A172 (cell line): ENCODE measurements around the gene CXADR. TPM values are rescaled to one million over a fixed set of nuclear protein-coding genes. Genes with fewer than 3 reads are reported as not detected.
"Not testable (repeated sequence)": the region's sequence is repeated elsewhere in the genome, so short reads cannot be mapped to it uniquely, and the experiment has no call there.

Source experiments
- DNase-seq: peaks from one replicate; pipeline ENCODE4 v3.0.0-alpha.2; 2015; ENCODE audit warnings: low spot score
- total RNA-seq: library from RNA; depleted of rRNA; stranded (reverse); fragments of >200 nt; shearing (Covaris generic); gene quantifications from 2 replicates; pipeline ENCODE4 v1.2.3, GENCODE V29; 2014

CXADR gene
- total RNA-seq, 1 experiment from 2014 or later = 5.3 TPM

DNA sequence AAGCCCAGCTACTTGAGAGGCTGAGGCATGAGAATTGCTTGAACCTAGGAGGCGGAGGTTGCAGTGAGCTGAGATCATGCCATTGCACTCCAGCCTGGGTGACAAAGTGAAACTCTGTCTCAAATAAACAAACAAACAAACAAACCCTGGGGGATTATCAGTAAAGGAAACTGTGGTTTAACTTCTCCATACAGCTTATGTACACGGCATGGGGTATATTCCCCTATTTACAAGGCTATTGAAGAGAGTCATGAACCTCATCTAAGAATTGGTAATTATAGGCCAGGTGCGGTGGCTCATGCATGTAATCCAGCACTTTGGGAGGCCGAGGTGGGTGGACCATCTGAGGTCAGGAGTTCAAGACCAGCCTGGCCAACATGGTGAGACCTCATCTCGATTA lies 9.9 kb upstream of the CXADR start:
- DNase-seq = not testable (repeated sequence)

DNA sequence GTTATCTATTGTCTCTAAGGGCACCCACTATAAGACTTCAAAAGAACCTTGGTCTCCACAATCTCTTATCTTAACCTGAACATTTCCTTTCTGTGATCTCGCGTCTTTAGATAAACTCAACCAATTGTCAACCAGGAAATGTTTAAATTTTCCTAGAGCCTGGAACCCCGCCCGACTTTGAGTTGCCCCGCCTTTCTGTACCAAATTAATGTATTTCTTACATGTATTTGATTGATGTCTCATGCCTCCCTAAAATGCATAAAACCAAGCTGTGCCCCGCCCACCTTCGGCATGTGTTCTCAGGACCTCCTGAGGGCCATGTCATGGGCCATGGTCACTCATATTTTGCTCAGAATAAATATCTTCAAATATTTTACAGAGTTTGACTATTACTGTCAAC lies 5.9 kb upstream of the CXADR start:
- DNase-seq = no peak

DNA sequence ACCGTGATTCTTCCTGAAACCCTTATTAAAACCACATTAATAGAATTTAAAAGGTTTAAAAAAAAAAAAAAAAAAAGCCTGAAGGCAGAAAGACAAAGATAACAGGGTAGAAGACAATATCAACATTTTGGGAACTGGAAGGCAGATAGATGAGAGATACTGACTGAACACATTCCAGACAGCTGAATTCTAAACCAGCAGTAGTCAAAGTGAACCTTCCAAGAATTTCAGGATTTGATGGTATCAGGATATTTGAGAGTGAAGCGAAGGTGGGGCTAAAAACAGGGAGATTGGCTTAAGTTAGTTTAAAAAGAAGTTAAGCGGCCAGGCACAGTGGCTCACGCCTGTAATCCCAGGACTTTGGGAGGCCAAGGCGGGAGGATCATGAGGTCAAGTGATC lies 5.3 kb upstream of the CXADR start:
- no peak for DNase-seq

GRCh38 chr21:17513214-17514123 lies 626 bp downstream of the CXADR start:
- DNase-seq = peak; percentile 27

DNA sequence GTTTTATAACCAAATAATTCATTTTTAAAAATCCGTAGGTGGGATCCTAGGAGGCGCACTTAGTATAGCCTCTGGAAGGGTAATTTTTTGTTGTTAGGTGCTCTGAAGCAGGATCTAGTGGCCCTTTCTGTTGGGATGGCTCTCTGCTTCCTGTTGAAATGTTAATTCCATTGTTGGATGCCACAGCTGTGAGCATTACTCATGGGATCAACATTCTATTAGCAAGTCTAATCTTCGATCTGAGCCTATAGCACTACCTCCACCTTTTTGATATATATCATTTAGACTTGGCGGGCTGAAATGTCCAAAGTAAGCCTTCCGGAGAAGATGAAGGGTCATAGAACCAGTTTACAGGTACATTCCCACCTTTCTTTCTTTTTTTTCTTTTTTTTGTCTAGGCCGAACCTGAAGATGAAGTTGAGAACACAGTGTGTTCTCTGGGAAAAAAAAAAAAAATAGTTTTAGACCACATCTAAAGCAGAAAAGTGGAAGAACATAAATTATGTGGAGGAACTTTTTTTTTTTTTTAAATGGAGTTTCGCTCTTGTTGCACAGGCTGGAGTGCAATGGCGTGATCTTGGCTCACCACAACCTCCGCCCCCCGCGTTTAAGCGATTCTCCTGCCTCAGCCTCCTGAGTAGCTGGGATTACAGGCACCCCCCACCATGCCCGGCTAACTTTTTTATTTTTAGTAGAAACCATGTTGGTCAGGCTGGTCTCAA lies 1.4 kb downstream of the CXADR start:
- no peak for DNase-seq

GRCh38 chr21:17517008-17517407 lies 4.2 kb downstream of the CXADR start:
- DNase-seq = not testable (repeated sequence)

DNA sequence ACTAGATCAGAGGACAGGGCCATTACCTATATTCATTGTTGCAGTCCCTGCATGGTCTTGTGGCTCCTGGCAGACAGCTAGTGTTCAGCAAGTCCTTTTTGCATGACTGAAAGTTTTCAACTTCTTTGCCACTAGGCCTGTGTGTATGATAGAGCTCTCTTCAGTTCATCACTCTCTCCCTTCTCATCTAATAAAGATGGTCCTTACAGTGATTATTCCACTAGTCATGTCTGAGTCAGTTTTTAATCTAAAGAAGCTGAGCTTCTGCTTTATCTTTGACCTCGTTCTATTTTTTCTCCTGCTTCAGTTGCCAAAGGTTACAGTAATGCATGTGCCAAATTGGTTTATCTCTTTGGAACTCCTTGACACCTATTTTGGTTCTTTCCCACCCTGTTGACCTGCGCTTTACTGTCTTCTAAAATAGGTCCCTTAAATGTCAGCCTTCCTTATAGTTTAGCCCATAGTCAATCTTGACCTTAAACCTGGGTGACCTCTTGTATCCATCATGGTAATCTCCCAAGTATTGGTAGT lies 6.4 kb downstream of the CXADR start:
- DNase-seq = no peak

GRCh38 chr21:17519965-17520609 lies 7.2 kb downstream of the CXADR start:
- DNase-seq = no peak

DNA sequence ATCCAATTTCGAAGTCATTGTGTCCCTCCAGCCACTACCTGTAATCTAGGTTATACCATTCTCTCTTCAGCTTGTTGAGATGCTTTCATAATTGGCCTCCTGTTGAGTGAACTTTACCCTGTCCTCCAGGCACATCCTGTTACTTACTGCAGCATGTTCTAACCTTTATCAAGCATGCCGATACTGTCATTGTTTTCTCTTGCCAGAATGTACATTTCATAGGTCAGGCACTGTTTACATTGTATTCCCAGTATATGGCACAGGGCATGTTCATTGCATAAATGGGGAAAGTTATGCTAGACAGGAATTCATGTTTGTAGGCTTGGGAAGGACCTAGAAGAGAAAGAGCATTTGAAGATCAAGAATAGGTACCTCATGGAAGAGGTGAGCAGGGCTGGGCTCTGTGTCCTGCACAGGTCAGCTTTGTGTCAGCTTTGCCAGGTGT lies 10.2 kb downstream of the CXADR start:
- no peak for DNase-seq

DNA sequence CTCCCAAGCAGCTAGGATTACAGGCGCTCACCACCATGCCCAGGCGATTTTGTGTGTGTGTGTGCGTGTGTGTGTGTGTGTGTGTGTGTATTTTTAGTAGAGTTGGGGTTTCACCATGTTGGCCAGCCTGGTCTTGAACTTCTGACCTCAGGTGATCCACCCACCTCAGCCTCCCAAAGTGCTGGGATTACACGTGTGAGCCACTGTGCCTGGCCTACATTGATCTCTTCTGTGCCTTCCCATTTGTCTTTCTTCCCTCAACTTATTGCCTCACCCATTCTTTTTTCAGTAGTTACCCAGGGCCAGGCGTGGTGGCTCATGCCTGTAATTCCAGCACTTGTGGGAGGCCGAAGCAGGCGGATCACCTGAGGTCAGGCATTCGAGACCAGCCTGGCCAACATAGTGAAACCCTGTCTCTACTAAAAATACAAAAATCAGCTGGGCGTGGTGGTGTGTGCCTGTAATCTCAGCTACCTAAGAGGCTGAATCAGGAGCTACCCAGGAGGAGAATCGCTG lies 11.2 kb downstream of the CXADR start:
- DNase-seq = not testable (repeated sequence)

DNA sequence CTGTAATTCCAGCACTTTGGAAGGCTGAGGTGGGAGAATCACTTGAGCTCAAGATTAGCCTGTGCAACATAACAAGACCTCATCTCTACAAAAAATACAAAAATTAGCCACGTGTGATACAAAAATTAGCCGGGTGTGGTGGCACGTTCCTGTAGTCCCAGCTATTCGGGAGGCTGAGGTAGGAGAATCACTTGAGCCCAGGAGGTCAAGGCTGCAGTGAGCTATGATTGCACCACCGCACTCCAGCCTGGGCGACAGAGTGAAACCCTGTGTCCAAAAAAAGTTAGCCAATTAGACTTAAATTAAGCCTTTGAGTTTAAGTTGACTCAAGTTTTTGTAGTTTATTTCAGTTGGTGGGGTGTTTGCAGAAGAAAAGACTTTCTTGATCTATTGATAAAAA lies 11.8 kb downstream of the CXADR start:
- DNase-seq = no peak

GRCh38 chr21:17526776-17527175 lies 13.9 kb downstream of the CXADR start:
- DNase-seq = no peak

GRCh38 chr21:17527240-17527639 lies 14.4 kb downstream of the CXADR start:
- DNase-seq = peak; percentile 35

GRCh38 chr21:17527711-17528110 lies 14.9 kb downstream of the CXADR start:
- DNase-seq = no peak

DNA sequence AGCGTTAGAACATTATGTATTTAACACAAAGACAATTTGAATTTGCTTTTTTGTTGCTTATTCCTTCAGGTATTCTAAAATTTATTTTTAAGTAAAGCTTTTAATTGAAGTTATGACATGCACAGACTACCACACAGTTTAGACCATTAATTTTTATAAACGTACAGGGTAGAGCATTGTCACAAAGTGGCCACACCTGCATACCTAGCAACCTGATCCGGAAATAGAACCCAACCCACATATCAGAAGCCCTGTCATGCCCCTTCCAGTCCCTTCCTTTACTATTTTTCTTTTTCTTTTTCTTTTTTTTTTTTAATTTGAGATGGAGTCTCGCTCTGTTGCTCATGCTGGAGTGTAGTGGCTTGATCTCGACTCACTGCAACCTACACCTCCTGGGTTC lies 16.8 kb downstream of the CXADR start:
- DNase-seq = no peak

DNA sequence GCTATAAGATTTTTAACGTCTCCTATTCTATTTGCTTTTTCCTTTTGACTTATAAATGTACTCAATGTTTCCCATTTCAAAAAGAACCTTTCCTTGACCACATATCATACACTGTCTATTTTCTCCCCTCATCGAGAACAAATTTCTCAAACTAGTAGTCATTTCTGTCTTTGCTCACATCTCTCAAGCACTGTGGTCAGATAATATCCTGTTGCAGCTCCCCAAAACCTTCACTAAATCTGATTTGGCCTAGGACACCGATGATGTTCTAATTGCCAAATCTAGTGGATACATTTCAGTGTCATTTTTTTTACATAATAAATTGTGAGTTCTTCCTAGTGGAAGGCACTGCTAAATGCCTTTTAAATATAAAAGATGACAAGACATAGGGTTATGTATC lies 19.4 kb downstream of the CXADR start:
- no peak for DNase-seq

- DNase-seq = no peak
Observed at GRCh38 chr21:17536381-17536780, 23.5 kb downstream of the CXADR start.

GRCh38 chr21:17537299-17537698 lies 24.5 kb downstream of the CXADR start:
- DNase-seq = no peak

DNA sequence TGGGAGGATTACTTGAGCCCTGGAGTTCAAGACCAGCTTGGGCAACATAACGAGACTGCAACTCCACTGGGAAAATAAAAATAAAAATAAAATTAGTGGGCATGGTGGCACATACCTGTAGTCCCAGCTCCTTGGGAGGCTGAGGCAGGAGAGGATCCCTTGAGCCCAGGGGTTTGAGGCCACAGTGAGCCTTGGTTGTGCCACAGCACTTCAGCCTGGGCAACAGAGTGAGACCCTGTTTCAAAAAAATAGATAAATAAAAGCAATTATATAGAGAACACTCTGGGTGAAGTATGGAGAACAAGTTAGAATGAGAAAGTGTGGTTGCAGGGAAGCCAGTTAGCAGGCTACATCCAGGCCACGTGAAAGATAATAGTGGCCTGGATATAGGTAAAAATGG lies 25.7 kb downstream of the CXADR start:
- no peak for DNase-seq

DNA sequence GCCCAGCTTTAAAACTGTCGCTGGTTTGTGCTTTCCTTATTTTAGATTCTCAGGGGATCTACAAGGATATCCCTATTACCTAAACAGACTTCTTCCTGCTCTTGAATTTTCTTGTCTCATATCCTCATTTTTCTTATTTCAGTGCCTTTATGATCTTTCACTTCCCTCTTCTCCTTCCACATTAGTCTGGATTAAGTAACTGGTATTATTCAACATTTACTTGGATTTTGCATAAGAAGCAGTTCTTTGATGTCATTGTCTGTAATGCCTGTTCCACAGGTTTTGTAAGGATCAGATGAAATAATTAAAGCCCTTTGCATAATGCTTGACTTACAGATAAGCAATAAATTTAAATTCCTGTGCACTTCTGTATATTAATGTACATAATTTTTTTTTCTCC lies 26.5 kb downstream of the CXADR start:
- DNase-seq = no peak

GRCh38 chr21:17539743-17540341 lies 27.0 kb downstream of the CXADR start:
- no peak for DNase-seq

DNA sequence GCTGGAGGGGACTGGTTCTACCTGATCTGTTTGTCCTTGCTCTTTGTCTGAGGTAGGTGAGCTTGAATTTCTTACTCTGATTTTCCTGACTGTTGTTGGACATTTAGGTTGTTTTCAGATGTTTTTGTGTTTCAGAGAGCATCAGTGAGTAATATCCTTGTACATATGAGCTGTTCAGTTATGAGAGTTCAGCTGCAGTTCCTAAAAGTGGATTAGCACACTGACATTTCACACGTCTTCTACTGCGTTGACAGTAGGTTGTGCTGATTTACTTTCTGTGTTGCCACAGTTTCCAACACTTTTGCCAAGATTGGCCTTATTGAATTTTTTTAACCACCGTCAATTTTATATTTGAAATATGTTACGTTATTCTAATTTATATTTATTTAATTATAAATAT lies 27.7 kb downstream of the CXADR start:
- DNase-seq = no peak
